Measurements from ENCODE around the gene GALNT16.

Gene GALNT16

DNA sequence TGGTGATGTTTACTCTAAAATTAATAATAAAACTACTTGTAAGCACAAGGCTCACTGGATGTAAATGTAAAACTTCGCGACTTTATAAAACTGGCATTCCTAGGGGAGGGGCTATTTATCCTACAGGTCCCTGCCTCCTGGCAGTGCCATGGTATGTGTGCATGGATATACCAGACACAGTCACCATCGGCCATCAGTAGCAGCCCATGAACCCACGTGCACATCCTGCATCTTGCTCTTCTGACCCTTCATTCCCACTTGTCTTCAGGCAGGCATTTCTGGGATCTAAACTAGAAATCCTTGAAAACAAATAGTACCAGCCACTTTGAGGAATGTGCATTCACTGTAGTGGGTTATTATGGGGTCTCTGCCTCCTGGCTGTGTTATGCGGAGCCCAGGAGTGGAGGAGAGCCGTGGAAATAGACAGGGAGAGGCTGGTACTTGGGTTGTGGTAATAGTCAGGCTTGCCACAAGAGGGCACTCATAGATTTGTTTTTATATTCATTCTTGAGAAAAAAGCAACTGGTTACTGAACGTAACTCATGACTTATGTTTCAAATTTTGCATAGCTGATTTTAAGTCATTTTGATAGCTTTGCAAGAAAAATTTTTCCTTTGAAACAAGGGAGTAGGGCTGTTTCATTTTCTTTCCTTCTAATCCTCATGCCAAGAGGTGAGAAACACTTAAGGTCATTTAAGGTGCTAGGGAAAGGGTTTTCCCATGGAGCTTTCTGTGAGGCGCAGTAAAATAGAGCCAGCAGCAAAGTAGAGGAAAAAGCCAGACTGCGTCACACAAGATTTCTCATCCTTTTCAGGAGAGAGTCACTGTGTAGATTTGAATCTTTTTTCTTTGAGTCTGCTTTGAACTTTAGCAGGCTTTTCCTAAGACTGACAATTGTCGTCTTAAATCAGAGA, 17.4 kb upstream of the GALNT16 start:
- TF ChIP-seq GATA2 (IDR thresholded peaks at IDR 0.05; ENCODE audit: low read depth, low read length) (no peak), GATA3 (IDR thresholded peaks at IDR 0.05; ENCODE audit: low read depth, low read length) (no peak)

DNA sequence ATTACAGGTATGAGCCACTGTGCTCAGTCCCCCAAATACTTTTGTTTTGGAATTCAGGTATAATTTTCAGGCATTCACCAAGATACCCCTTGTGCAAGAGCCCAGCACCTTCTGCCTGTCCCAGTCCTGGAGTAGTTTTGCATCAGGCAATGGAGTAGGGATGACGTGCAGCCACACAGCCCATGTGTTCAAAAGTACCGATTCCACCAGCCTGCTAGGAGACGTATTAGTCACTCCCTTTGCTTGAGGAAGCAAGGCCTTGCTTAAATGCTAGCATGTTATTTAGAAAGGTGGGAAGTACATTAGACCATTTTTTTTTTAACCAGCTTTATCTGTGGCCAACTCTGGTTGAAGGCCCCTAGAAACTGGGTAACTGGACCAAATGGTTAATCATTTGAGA, 15.0 kb upstream of the GALNT16 start:
- no peak for TF ChIP-seq GATA2 (IDR thresholded peaks at IDR 0.05; ENCODE audit: low read depth, low read length)
- TF ChIP-seq GATA3 (IDR thresholded peaks at IDR 0.05; ENCODE audit: low read depth, low read length) = no peak

DNA sequence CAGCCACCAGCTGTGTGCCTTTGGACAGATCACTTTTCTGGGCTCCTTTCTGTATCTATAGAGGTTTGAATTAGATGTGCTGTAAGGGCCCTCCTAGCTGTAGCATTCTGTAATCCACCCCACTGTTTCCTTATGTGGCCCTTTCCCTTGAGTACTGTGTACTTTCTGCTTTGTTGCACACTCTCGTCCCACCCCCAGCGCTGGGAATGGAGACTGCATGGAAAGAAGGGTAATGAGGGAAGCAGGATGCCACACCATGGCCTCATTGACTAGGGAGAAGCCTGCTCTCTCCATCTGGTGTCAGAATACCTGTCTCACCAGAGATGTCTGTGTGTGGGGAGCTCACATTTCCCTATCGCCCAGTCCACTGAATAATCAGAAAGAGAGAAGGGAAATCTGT, 13.6 kb upstream of the GALNT16 start:
- TF ChIP-seq GATA2 (IDR thresholded peaks at IDR 0.05; ENCODE audit: low read depth, low read length) = no peak
- no peak for TF ChIP-seq GATA3 (IDR thresholded peaks at IDR 0.05; ENCODE audit: low read depth, low read length)

DNA sequence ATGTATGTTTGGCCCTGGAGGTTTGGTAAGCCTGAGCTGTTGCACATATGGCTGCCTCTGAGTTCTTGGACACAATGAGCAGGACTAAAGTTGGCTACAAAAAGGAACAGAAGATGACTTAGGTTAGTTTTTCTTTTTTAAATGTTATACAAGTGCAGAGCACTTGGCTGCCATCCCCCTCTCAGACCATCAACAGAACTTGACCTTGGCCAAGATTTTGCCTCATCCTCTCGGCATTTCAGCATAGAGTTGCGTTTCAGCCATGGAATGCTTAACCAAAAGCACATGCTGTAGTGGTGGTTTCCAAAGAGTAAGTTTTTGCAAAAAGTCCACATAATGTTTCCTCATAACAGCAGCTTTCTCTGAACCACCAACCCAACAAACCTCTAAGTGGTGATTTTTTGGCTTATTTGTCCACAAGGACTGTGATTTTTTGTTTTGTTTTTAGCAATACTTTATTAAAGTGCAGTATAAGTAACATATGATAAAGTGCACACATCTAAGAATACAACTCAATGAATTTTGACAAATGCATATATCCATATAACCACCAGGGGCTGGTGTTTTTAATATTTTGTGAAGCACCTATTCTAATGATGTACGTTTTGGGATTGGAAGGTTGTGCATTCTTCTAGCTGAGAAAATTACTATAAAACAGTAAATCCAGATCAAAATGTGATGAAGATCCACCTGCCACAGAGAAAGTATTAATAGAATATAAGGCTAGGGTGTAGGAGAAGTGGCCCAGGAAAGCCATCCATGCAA, 12.1 kb upstream of the GALNT16 start:
- TF ChIP-seq GATA3 (IDR thresholded peaks at IDR 0.05; ENCODE audit: low read depth, low read length) (no peak), GATA2 (IDR thresholded peaks at IDR 0.05; ENCODE audit: low read depth, low read length) (no peak)

DNA sequence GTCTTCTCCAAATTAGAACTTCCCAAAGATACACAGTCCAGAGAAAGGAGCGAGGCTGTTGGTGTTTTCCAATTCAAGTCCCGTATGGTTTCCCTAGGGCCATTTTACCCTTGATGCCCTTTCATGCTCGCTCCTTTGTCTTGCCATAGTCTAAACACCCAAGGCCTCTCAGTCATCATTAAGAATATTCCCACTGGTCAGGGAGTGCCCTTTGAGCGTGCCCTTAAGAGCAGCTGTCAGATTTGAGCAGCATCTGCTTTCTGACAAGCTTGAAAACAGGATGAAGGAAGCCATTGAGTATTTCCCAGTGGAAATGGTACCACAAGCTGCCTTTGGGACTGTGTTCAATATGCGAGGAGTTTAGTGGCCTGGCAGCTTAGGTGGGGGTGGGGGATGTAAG, 10.4 kb upstream of the GALNT16 start:
- TF ChIP-seq GATA3 (IDR thresholded peaks at IDR 0.05; ENCODE audit: low read depth, low read length) (no peak), GATA2 (IDR thresholded peaks at IDR 0.05; ENCODE audit: low read depth, low read length) (no peak)

DNA sequence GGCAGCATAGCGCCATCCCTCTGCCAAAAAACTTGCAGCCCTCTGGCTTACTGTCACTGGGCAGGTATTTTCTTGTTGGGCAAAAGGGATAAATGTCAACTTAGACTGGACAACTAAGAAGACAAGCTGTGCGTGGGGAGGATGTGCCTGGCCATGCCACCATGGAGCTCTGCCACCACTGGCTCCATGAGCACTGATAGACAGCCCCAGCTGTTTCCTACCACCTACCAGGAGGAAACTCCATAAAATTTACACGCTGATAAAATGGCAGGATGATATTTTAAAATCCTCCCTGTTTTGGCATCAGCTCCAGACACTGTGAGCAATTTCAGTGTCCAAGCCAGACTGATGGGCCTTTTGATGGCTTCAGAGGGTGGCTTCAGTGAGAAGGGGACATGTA, 7.1 kb upstream of the GALNT16 start:
- TF ChIP-seq GATA3 (IDR thresholded peaks at IDR 0.05; ENCODE audit: low read depth, low read length) (no peak), GATA2 (IDR thresholded peaks at IDR 0.05; ENCODE audit: low read depth, low read length) (no peak)

DNA sequence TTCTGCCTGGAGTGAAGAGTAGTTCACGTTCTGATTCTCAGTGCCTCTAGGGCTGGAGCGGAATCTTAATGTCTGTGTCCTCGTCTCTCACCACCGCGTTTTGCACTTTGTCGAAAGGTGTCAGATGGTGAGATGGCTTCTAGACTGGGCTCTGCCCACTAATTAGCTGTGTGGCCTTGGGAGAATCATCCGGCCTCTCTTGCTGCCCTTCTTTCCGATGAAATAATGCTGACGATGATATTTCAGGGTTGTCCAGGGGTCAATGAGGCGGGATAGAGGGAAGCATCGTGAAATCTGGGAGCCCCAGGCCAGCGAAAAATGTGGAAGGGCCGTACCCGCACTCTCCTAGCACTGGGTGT, 811 bp upstream of the GALNT16 start:
- TF ChIP-seq GATA2 (IDR thresholded peaks at IDR 0.05; ENCODE audit: low read depth, low read length) (no peak), GATA3 (IDR thresholded peaks at IDR 0.05; ENCODE audit: low read depth, low read length) (no peak)

DNA sequence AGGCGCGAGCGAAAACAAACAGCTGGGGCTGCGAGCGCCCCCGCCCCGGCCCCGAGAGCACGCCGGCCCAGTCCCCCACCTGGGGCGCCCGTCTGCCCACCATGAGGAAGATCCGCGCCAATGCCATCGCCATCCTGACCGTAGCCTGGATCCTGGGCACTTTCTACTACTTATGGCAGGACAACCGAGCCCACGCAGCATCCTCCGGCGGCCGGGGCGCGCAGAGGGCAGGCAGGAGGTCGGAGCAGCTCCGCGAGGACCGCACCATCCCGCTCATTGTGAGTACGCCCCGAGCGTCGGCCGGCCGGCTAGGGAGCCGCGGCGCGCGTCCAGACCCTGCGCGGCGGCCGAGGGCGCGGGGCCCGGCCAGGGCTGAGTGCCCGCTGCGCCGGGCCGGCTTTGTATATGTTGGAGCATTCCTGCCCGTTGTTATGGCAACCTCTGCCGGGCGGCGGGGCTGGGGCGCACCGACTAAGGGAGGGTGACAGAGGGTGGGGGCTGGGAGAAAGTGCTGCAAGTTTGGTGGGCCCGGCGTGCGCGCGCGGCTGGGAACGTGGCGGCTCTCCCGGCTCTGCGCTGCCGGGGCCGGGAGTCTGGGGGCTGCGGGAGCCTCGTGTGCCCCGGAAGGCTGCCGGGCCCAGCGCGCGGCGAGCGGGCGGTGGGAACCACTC, 367 bp downstream of the GALNT16 start:
- TF ChIP-seq GATA3 (IDR thresholded peaks at IDR 0.05; ENCODE audit: low read depth, low read length) (no peak), GATA2 (IDR thresholded peaks at IDR 0.05; ENCODE audit: low read depth, low read length) (no peak)

DNA sequence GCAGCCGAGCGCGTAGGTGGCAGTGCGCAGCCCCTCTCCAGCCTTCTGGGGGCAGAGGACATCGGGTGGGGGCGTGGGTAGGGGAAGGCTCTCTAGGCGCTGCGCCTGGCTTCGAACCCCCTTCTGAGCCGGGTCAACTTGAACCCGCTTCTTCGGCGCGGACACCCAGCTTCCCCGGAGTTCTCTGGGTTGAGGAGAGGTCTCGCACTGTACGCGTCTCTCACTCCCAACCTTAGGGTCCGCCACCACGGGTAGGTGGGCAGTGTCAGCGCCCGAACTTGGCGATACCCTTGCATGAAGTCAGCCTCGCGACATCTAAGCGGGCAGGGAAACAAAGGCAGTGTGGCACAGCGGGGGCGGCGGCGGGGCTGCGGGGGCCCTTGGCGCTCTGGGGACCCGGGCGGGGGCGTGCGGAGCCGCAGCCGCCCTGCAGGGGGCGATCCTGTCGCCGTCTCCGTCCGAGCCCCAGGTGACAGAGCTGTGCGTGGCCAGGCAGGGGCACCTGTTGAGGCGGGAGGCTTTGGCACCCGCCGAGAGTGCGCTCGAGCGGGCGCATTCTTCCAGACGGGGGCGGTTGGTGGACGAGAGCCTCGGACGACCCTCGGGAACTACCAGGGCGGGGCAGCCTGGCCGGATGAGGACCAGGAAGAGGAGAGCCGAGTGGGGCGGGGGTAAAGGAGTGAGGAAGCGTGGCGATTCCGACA, 1.1 kb downstream of the GALNT16 start:
- TF ChIP-seq GATA2 (IDR thresholded peaks at IDR 0.05; ENCODE audit: low read depth, low read length) = no peak
- no peak for TF ChIP-seq GATA3 (IDR thresholded peaks at IDR 0.05; ENCODE audit: low read depth, low read length)

DNA sequence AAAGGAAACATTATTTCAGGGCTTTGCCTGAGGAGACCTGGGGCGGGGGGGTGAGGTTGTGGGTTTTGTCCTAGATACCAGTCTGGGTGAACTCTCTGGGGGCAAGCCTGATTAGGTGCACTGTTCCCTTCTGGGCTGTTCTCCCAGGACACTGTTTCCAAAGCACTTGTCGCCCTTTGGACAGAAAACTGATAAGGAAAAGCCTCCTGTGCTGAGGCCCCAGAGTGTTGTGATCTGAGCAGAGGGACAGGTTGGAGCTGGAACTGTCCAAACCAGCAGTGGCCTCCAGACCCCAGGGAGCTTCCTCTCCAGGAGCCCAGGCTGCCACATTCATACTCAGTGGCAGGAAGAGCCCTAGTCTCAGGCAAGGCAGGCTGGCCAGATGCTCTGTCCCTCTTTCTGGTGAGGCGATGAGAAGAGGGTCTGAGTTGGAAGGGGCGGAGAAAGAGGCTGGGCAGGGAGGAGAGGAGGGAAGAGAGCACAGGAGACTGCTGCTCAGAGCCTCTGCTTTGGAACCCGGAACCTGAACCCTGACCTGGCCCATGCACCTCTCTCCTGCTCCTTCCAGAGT, 1.9 kb downstream of the GALNT16 start:
- TF ChIP-seq GATA3 (IDR thresholded peaks at IDR 0.05; ENCODE audit: low read depth, low read length) = no peak
- no peak for TF ChIP-seq GATA2 (IDR thresholded peaks at IDR 0.05; ENCODE audit: low read depth, low read length)

DNA sequence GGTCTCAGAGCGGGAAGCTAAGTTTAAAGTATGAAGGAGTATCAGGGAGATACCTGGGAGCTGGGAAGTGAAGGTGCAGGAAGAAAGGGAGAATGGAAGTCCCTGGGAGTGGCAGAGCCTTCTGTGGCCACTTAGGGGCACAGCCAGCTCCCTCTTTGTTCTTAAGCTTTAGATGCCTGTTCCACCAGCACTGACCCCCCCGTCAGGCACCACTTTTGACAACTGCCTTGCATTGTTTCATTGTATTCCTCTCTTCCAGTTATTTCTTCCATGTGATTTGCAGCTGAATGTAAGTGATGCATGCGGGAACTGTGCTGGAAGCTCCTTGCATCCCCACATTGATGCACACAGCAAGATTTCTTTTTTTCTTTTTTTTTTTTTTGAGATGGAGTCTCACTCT, 2.6 kb downstream of the GALNT16 start:
- TF ChIP-seq GATA2 (IDR thresholded peaks at IDR 0.05; ENCODE audit: low read depth, low read length) (no peak), GATA3 (IDR thresholded peaks at IDR 0.05; ENCODE audit: low read depth, low read length) (no peak)

DNA sequence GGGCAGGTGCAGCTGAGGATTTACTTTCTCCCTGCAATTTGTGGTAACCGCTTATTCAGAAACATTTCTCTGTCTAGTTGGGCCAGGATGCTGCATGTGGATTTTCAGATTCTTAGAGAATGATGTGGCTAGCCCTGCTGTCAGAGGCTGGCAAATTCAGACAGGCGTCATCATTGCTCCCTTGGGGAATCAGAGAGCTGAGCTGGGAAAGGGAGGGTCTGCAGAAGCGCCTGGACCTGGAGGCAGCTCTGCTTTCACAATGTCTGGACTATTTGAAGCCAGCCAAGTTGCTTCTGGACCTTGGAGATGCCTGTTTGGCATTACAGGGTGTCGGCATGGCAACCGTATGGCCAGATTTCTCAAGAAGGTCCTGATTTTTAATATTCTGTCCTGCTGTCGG, 3.4 kb downstream of the GALNT16 start:
- no peak for TF ChIP-seq GATA3 (IDR thresholded peaks at IDR 0.05; ENCODE audit: low read depth, low read length)

DNA sequence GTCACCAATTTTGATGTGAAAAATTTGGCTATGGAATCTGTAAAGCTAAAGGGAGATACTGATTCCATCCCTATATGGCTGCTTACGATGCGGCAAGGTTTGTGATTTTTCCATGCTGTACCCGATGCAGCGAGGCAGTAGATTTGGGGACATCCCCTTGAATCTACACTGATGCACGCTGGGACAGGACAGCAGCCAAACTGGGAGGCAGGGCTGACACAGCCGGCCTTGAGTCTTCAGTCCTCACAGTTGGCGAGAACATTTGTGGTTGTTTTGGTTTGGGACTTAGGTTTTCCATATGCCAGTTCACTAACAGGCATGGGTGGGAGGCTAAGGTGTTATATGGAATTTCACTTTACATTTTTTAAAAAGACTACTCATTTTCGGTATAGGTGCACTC, 3.8 kb downstream of the GALNT16 start:
- TF ChIP-seq GATA2 (IDR thresholded peaks at IDR 0.05; ENCODE audit: low read depth, low read length) (no peak), GATA3 (IDR thresholded peaks at IDR 0.05; ENCODE audit: low read depth, low read length) (no peak)
